HG02763 (cell line): ENCODE results near the gene HK2.

ENCODE experiments used
- ATAC-seq: cut with Tn5 transposase; IDR thresholded peaks from one replicate; pipeline ENCODE4 v1.9.1; 2021; ENCODE audit warnings: mild to moderate bottlenecking, moderate library complexity; ENCODE audit not compliant: unreplicated experiment

The HK2 gene

DNA sequence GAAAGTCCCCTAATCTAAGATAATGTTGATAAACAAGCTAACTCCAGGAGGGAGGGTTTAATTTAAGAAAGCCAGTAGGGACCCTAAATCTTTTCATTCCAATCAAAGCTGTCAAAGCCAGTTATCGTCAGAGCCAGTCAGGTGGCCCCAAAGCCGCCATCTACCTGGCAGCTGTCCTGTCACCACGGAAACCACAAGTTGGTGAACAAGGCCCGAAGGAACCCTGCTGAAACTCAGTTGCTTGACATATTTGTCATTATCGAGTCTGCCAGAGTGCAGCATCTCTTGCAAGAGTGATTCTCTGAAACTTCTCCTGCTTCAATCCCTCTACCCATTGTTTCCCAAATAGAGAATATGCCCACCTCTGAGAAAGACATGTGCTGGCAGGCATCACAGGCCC, 93.7 kb downstream of the HK2 start:
- ATAC-seq = no peak

DNA sequence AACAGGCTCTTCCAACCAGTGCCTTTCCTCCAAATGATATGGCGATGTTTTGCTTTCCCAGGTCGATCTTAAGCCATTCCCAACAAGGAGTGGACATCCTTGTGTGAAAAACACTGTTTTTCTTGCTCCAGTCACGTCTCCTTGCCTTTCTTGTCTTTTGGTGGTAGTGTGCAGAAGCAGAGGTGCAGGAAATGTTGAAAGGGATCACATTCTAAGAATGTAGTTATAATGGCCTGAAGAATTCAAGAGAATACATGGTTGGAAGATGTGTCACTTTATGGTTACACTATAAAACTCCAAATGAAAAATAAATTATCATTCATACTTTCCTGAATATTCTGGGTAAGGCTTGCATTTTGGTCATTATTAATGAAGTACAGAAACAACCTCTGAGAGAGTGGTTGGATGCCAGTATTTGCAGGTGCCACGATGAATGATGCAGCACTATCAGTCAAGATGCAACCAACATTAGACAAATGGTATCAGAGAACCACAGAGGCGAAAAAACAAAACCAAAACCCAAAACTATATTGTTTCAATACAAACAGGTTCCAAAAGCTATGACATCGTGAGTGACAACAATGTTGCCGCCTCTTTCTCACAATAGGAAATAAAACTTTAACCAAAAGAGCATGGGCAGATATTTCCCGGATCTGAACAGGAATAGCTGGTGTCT, 97.0 kb downstream of the HK2 start:
- no peak for ATAC-seq

DNA sequence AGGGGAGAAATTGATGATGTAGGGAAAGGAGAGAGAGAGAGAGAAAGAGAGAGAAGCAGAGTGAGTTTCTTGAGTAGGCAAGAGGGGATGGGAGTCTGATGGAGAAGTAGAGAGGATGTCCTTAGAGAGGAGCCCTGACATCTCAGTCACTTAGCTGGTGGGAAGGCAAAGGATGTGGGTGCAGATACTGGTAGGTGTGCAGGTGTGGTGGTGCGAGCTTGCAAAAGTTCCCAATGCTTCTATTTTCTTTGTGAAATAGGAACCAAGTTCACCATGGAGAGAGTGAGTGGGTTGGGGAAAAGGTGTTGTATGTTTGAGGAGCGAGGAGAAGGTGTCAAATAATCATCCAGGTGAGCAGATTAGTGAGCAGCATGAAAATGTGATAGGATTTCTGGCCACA, 98.0 kb downstream of the HK2 start:
- ATAC-seq = no peak

DNA sequence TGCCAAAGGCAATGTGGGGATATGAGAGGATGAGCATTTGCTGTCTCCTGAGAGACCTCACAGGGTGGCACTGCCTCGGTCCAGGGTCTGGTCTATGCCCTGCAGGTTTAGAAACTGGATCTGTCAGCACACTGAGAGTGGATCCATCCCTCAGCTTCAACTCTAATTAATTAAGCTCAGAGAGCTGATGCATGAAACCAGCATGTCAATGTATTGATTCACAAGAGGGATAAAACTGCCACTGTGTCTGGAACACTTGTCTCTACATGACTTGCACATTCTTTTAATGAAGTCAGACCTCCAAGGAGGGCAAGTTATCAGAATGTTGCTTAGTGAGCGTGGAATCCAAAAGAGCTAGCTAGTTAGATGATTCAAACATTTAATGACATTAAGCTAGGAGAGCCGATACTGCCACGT, 102.1 kb downstream of the HK2 start:
- no peak for ATAC-seq

DNA sequence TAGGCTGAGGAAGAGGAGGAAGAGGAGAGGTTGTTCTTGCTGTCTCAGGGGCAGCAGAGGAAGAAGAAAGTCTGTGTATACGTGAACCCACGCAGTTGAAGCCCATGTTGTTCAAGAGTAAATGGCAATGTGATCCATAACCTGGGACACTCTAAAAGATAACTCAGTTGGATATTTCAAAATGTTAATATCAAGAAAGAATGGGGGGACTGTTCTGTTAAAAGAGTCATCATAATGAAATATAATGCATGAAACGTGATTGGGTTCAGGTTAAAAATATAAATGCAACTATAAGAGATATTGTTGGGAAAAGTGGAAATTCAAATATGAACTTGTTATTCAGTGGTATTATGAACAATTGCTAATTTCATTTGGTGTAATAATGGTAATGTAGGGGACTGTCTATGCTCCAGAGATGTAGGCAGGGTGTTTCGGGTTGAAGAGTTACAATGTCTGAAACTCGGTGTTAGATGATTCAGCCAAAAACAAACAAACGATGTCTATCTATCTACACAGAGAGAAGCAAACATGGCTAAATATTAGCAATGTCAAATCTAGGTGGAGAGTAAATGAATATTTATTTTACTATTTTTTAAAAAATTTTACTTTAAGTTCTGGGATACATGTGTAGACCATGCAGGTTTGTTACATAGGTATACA, 103.4 kb downstream of the HK2 start:
- ATAC-seq = no peak

DNA sequence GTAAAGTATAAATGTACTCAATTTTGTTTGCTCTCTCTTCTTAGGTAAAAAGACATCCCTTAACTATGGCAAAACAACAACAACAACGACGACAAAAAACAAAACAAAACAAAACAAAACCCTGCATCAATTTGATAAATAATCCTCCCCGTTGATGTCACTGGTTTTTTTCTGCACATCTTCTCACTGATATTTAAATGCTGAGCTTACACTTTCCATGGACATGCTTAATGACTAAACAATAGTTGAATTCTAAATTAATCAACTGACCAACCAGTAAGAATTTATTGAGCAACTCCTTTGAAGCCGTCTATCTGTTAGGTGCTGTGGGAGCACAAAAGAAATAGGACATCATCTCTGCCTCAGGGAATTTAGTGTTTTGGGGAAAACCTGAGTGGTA, 104.3 kb downstream of the HK2 start:
- ATAC-seq = no peak

DNA sequence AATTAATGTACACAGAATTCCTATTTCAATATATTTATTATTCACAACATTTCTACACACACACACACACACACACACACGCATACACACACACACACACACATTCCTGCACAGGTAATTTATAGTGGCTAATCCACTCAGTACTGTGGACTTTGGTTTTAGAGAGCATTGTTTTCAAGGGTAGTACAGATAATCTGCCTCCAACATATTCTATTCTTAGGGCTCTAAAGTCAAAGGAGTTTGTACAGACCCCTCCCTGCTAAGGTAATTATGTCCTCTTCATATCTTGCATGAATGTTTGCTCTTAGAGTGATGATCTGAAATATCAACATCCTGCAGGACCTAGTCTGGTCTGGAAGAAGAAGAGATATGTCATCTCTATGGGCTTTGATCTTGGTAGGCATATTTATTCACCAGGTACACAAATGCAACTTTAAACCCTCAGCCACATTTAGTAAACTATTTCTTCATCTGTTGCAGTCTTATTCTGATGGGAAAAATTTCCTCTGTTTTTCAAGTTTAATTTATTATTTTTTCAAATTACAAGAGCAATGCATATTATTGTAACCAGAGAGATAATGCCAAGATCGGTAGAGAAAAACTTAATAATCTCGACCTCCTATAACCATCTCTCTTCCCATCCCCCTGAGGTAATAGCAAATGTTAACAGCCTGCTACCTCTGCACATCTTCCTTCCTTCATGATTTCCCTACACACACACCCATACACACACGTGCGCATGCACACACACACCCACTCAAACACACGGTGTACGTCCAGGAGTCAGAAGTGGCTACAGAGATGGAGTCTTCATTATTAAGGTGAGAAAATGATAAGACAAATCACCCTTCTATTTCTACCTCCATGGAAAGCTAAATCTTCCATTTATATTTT, 106.2 kb downstream of the HK2 start:
- ATAC-seq = no peak

DNA sequence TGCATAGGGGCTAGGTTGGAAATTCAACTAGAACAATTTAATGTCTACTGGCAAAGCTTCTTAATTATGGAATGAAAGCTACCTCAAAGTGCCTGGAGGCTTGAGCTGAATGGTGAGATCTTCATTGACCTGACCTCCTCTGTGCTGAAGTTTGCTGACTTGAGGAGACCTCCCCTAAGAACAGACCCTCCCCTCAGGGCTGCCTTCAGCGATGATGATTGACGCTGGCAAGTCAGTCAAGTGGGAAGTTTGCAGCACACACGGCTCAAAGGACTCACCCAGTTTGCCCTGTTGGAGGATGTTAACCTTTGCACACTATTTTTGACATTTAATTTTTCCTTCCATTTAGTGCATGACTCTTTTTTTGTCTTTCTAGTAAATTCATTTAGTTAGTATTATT, 107.4 kb downstream of the HK2 start:
- no peak for ATAC-seq

DNA sequence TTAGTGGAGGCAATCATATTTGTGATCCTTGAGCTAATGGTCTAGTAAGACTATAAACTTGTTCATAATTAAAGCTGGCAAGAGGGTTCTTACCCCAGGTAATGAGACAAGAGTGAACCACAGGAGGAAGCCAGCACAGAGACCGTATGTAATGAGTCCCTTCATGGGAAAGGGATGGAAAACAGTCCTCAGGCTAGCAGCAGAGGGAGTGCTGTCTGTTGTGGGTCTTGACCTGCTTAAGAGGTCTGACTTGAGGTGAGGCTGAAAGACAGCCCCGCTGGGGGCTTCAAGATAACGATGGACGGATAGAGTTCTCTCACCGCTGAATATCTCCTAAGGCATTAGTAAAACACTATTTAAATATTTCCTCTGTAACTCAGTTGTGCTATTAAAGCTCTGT, 108.3 kb downstream of the HK2 start:
- ATAC-seq = no peak
